Activated T-cell treated with anti-CD3 and anti-CD28 coated beads for 1 hour (primary cell): ENCODE data around the gene ANXA6.

ENCODE experiments used
- DNase-seq: peaks from one replicate; pipeline ENCODE4 v3.0.0-alpha.2; 2020; ENCODE audit warnings: low read depth

The ANXA6 gene

DNA sequence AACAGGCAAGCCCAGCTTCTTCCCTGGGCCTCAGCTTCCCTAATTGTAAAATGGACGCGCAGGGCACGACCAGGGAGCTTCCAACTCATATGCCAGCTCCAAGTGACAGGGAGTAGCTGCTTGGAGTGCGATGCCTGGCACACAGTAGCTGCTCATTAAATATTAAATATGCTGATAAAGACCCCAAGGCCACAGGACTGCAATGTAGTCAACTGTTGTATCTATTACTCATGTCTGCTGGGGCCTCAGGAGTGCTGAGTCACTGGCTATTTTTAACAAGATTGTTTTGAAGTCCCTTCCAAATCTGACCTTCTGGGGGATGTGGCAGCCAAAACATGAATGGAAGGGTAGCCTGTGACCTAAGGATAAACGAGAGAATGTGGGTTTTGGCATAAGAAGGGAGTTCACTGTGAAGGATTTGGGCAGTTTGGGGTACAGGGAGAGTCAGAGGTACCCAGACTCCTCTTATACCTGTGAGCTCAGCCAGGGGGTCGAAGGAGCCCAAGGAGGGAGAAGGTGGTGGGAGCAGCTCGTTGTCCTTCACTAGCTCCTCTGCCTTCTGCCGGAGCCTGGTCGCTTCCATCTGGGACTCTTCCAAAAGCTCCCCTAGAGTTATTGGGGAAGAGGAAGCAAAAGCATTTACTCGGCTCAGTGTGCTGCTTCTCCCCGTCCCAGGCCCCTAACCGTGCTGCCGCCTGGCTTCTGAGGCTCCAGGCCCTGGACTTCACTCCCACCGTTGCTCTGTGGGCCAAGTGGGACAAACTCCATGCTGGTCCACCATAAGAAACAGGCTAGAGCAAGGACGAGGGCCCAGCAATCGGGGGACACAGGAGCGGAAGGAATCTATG lies 94.2 kb downstream of the ANXA6 start:
- DNase-seq: no peak

DNA sequence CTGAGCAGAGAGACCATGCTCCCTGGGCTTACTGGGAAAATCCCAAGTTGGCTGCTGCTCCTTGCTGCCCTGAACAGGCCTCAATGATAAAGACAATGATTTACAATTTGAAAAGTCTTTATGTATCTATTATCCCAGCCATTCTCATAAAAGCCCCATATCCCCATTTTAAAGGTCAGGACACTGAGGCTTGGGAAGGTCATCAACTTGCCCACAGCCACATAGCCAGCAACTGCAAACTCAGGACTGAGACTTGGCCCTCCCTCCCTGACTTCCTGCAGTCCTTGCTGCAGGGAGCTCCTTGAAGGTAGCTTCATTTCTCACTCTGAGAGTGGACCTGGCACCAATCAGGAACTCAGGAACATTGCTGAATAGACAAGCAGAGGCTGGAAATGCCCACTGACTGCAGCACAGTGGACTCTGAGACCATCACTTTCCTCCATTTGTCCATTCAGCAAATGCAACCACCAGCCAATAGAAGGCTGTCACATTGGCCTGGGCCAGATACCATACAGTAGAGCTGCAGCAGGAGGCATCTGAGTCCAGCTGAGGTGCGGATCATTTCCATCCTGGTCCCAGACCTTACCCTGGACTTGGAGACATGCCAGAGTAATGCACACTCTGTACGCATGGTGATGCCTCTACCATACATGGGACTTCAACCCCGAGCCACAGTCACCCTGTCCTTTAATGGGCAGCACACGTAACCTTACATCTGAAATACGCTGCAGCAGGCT lies 95.0 kb downstream of the ANXA6 start:
- no peak for DNase-seq

DNA sequence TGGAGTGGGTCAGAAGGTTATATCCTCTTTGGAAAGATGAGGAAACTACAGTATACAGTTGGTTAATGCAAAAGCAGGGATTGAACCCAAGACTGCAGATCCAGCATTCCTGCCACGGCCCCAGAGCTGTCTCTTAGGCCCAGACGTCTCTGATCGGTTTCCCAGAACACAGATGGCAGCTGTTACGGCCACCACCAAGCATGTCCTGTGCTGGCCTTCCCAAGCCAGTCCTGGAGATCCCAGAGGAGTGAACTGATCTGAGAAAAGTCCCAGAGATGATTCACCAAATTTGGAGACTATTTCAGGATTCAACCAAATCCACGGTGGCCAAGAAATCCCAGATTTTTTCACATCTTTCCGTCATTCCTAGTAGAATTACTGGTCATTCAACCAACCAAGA lies 96.8 kb downstream of the ANXA6 start:
- DNase-seq: no peak

DNA sequence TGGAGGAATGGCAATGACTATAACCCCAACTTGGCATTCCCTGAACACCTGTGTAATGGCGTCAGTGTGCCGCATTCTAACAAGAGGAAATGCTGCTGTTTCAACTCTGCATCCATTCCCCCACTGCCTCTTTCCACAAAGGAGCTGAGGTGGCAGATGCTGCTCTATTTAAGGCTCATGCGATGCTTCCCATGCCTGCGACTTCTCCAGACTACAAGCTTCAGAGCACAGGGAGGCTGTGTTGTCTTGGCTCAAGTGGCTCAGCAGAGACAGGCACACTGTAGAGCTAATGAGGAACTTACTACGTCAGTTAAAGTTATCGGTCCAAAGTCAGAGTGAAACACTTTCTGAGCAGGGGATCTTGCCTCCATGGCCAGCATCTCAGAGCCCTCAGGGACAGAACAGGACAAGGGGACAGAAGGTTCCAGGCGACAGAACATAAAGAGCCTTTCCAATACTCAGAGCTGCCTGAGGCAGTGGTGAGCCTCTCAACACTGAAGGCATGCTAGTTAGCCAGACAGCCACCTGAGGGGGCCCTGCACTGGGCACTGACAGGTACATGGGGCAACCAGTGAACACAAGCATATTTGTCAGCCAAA lies 98.6 kb downstream of the ANXA6 start:
- no peak for DNase-seq

DNA sequence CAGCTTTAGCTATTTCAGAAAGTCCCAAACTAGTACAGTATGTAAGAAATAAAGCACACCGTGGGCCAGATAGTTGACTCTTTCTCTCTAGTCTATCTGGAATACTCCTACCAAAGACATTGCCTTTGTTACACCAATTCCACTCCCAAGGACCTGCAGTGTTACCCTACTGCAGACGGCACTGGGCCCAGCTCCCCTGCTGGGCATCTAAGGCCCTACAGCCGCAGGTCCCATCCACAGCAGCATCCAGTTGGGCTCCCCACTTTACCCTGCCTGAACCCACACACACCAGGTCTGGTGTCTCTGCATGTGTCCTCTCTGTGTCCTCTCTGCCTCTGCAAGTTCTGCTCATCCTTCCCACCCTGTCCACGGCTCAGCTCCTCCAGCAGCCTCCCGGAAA lies 99.3 kb downstream of the ANXA6 start:
- no peak for DNase-seq

DNA sequence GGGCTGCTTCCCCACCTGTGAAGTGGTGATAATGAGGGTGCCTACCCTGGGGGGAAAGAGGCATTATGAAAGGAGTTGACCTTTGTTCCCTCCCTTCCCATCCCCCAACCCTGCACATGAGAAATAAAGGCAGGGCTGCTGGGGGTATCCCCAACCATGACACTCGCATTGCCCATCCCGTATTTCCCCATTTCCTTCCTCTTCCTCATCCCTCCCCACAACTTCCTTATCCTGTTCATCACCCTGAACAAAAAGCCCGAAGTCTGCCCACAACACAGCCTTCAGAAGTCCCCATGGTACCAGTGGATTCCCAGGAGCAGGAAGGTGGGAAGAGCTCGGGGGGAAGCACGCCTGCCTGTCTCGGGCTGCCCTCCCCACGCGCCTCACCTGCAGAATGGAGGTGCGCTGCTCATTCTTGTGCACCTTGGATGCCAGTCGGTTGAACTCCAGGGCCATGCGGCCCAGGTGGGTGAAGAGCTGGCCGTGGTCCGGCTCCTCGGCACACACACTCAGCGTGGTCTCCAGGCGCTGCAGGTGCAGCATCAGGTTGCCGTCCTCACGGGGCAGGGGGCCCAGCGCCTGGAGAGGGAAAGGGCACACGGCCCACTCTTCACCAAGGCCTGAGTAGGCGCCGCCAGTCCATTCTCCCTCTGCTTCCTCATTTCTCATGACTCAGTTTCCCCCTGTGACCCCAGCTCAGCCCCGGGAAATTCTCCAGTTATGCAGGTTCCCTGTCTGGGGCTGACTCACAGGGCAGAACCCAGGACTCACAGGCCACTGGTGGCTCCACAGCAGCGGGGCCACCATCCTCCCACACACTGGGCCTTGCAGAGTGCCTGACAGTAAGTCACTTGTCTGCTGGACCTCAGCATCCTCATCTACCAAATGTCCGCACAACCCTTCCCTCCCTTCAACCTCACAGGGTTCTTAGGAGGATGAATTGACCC lies 100.9 kb downstream of the ANXA6 start:
- no peak for DNase-seq

DNA sequence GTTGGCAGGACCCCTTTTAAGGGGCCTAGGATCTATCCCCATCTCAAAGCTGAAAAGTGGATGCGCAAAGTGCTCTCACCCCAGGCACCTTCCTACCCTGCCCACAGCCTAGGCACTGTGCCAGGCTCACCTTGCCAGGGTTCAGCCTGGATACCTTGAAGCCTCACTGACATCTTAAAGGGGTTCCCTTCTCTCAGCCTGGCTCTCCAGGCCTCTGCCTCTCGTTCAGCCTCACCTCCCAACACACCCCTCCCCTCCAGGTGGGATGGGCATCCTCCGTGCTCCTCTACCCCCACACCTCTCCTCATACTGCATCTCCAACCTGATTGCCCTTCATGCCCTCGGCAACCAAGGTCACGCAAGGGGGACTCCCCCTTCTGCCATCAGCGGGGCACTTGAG lies 102.2 kb downstream of the ANXA6 start:
- no peak for DNase-seq

DNA sequence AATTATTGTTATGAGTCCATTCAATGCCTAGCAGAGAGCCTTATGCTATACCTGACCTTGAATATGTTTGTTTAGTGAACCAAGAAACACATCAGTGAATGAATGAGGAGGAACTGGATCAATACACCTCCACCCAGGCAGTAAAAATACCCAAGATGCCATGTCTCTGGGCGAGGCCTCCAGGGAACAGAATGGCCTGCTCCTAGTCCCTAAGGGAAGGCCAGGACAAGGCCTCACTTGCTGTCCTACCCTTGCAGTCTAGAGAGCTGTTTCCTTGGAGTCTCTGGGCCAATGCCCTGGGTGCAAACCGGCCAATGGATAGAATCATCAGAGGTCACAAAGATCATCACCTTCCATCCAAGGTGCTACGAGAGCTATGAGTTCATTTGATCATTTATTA lies 102.9 kb downstream of the ANXA6 start:
- no peak for DNase-seq

DNA sequence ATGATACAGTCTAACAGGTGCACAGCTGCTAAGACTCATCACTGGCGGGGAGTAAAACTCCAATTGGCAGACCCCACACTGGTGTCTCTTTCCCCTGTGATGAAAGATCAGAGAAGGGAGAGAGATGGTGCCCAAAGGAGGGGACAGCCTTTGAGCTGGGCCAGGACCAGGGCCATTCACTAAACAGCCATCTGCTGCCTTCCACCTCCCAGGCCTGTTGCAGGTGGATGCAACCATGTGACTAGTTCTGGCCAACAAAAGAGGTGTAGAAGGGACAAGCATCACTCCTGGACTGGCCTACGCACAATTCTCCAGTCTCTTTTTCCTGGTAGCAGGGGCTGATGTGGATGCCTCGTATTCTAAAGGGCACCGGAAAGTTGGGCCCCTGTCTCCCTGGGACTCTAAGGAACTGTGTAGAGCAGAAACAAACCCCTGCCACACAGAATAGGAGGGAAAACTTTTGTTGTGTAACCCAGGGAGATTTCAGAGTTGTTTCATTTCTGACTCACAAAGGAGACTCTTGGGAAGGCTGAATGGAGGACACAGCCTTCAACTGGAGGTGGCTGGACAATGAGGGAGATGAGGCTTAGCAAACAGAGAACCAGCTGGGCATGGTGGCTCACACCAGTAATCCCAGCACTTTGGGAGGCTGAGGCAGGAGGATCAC lies 103.7 kb downstream of the ANXA6 start:
- DNase-seq: no peak

DNA sequence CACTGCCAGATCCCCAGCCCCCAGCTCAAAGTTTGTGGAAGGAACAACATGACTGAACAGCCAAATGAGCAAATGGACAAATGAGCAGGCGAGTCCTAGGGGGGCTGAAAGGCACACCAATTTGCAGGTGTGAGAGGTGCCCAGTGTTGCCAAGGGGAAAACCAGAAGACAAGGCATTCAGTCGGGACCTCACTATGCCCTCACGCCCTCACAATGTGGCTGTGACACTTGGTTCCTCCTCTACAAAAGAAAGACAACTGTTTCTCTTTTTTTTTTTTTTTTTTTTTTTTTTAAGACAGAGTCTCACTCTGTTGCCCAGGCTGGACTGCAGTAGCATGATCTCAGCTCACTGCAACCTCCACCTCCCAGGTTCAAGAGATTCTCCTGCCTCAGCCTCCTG lies 104.7 kb downstream of the ANXA6 start:
- no peak for DNase-seq

DNA sequence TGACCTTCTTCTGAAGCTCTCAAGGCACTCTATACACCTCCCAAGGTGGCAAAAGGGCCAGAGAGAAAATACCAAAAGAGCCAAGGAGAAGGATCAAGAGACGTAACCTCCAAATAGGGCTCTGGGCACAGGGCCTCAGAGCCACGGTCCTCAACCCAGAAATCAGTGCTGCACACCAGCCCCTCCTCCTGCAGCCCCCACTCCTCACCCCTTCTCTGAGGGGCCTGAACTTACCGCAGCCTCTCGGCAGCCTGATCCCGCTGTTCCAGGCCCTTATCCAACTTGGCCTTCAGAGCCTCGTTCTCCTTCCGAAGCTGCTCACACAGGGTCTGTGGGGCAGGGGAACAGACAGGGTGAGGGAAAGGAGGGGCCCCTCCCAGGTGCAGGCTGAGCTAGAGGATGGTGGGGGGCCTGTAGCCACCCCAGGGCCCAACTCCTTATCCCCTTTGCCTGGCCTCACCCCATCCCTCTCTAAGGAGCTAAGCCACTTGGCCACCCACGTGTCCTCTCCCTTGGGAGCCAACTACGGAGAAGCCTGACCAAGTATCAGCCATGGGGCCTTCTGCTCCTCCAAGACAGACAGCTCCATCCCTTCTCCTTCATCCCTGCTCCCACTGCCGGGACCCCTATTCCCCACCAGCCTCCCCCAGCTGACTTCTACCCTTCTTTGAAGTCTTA lies 105.5 kb downstream of the ANXA6 start:
- no peak for DNase-seq

DNA sequence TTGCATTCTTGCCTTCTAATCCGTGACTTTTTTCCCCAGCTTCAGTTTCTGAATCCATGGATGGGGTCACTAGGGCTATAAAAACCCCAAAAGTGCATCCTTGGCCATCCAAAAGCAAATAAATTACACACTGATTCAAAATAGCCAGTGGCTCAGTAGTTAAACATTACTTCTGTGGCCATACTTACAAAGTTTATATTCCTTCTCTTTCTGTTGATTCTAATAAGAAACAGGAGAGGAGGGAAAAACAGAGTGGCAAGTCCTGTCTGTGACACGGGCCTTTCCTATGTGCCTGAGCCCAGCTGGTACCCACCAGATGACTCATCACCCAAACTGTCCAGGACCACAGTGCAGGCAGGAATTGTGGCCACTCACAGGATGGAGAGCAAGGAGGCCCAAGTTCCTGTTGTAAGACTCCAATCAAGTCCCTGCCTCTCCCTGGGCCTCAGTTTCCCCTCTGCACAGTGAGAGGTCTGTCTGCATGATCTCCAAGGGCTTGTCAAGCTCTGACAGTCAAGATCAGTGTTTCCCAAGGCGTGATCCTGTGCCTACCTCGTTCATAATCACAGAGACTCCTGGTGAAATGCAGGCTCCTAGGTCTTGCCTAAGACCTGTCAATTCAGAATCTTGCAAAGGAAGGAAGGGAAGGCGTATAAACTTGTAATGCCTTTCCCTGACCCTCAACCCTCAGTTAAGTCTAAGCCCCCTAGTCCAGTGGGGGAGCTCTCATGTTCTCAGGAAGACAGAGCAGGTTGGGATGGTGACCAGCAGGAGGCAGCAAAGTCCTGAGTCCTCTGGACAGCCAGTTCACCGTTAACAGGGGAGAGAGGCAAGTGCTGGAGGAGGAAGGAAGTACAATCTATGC lies 106.3 kb downstream of the ANXA6 start:
- peak; percentile 59 for DNase-seq
